C4-2B (cell line): Measurements from ENCODE around the gene PIGR.

Experiments
- ZFX ChIP-seq: fragments of 450-650 bp; IDR thresholded peaks from 2 replicates; pipeline ENCODE4 v1.6.1; 2017
- TF ChIP-seq, protein P1 (sequence below): fragments of 450-650 bp; conservative IDR thresholded peaks from 2 replicates; pipeline ENCODE4 v1.5.1; 2017; ENCODE audit warnings: mild to moderate bottlenecking

DNA sequence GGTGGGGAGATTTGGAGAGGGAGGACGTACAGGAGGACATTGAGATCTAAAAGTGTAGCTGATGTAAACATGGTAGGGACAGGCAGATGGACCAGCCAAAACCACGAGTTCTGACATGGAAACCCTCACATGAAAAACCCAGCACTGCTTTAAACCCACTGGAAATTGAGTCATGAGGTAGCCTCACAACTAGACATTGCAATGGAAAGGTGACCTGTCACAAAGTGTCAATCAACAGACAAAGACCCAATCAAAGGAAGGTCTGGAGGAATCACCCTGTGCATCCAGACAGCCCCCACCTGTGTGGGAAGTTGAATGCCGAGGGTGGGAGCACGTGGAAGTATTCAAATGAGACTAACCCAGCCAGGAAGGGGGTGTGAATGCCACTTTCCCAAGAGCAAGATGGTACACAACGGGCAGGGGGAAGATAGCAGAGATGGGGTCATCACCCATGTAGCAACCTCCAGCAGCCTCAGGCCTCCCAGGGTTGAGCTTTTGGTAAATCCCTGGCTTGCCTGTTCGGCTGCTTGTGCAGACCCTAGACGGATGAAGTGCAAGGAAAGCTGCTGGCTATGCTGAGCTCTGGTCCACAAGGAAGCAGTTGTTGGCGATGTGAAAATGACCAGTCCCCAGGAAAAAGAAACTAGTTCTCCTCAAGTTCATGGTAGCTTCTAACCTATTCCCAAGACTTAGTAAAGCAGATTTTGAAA lies 30.1 kb downstream of the PIGR start:
- TF ChIP-seq, protein P1, sequence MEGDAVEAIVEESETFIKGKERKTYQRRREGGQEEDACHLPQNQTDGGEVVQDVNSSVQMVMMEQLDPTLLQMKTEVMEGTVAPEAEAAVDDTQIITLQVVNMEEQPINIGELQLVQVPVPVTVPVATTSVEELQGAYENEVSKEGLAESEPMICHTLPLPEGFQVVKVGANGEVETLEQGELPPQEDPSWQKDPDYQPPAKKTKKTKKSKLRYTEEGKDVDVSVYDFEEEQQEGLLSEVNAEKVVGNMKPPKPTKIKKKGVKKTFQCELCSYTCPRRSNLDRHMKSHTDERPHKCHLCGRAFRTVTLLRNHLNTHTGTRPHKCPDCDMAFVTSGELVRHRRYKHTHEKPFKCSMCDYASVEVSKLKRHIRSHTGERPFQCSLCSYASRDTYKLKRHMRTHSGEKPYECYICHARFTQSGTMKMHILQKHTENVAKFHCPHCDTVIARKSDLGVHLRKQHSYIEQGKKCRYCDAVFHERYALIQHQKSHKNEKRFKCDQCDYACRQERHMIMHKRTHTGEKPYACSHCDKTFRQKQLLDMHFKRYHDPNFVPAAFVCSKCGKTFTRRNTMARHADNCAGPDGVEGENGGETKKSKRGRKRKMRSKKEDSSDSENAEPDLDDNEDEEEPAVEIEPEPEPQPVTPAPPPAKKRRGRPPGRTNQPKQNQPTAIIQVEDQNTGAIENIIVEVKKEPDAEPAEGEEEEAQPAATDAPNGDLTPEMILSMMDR: no peak
- TF ChIP-seq ZFX: no peak
